ENCODE results near the gene PTPRE.

Gene PTPRE

GRCh38 chr10:128064108-128064969 is 157.4 kb downstream of the PTPRE start:
- peak; percentile 60 for DNase-seq

- peak; percentile 7 for DNase-seq
Measured at GRCh38 chr10:128064970-128065580, 158.2 kb downstream of the PTPRE start.

DNA sequence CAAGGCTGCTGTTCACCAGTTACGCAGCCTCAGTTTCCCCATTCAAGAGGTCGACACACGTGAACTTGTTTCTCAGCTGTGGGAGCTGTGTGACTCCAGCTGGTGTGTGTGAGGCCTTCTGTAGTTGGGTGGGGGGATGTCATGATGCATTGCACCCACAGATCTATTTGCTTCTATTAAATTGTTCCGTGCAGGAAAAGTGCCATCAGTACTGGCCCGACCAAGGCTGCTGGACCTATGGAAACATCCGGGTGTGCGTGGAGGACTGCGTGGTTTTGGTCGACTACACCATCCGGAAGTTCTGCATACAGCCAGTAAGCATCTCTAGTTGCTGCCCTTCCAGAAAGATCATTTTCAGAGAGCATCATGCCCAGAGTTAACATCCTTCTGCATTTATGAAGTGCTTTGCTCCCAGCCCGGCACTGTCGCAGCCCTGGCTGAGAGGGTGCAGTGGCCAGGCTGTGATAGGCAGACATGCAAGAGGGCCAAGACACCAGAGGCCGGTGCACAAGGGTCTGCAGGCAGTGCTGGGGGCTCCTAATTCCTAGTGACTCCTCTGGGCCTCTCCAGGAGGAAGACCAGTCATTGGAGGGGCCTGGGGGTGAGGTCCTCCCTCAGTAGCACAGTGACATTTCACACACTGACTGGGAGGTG is 159.1 kb downstream of the PTPRE start:
- no peak for DNase-seq

GRCh38 chr10:128066870-128067382 is 160.0 kb downstream of the PTPRE start:
- DNase-seq: no peak

- no peak for DNase-seq
Measured at GRCh38 chr10:128067691-128068397, 160.9 kb downstream of the PTPRE start.

GRCh38 chr10:128068398-128069285 is 161.7 kb downstream of the PTPRE start:
- DNase-seq: no peak

DNA sequence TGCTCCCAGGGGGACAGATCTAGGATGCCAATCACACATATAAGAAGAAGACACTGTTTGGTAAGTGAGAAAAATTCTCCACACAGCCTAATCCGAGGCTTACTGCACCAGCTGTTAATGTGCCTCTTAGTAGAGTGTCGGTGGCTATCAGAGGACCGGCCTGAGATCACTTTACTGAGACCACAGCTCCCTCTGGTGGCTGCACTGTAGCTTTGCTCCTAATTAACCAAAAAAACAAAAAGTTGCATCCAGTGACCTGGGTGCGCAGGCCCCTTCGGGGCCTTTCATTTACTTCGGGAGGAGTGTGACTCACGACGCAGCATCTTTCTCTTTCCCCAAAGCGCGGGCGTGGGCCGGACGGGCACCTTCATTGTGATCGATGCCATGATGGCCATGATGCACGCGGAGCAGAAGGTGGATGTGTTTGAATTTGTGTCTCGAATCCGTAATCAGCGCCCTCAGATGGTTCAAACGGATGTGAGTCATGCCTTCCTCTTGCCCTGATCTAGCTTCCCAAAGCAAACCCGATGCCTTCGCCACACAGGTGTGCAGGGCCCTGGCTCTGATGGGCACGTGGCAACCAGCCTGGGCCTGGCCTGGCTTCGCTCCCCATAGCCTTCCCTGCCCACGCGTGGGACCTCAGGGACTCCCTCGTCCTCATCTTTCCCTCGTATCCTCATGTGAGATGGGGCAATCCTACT is 162.6 kb downstream of the PTPRE start:
- DNase-seq: peak; percentile 2

DNA sequence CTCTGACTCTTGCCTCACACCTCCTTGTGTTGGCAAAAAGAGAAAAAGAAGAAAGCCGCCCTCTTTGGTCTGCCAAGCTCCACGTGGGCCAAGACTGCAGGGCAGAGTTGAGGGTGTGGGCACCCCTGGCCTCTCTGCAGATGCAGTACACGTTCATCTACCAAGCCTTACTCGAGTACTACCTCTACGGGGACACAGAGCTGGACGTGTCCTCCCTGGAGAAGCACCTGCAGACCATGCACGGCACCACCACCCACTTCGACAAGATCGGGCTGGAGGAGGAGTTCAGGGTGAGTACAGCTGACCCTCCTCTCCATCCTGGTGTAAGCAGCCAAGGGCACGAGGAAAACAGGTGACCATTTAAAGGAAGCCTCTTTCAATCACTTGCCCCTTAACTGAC is 163.3 kb downstream of the PTPRE start:
- DNase-seq: no peak

DNA sequence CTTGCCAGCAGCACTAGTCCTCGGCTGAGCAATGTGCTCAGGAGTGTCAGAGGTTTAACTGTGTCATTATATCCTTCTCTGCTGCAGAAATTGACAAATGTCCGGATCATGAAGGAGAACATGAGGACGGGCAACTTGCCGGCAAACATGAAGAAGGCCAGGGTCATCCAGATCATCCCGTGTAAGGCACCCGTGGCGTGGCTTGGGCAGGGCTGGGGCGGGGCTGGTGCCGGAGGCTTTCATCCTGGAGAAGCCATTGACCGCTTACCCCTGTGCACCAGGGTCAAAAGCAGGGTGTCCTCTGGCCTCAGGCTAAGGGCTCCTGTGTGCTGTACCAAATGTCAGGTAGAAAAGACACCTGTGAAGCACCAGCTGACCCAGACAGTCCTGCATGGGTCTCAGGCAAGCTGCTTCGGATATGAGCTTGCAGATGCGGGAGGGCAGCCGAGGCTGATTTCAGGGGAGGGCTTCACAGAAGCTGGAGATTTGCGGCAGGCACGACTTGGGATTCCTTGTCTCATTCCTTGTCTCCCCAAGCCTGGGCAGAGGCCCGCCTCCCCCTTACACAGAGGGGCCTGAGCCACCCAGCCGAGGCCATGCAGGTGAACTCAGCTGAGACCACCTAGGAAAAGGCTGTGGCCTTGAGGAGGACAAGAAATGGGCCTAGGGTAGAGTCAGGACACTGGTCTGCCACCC is 164.0 kb downstream of the PTPRE start:
- DNase-seq: no peak

GRCh38 chr10:128071417-128071782 is 164.5 kb downstream of the PTPRE start:
- DNase-seq: no peak

DNA sequence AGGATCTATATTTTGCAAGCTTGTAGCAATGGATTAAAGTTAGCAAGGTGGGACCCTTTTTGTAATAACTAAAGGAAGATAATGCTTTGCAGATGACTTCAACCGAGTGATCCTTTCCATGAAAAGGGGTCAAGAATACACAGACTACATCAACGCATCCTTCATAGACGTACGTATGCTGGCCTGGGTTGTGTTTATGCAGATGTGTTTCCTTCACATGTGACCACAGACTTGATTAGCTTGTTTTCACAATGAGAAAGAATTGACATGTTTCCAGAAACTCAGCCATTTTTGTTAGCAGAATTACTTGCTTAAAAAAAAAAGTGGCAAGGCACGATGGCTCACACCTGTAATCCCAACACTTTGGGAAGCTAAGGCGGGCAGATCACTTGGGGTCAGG is 165.1 kb downstream of the PTPRE start:
- no peak for DNase-seq

- DNase-seq: no peak
Measured at GRCh38 chr10:128072941-128073645, 166.2 kb downstream of the PTPRE start.

DNA sequence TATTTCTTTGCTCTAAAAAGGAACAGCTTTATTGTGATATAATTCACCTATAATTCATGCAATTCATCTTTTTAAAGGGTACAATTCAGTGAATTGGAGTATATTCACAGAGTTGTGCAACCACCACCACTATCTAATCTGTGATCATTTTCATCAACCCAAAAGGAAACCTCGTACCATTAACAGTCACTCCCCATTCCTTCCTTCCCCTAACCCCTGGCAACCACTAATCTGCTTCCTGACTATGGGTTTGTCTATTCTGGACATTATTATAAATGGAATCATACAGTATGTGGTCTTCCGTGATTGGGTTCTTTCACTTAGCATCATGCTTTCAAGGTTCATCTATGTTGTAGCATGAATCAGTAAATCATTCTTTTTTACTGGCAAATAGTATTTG is 167.0 kb downstream of the PTPRE start:
- no peak for DNase-seq

DNA sequence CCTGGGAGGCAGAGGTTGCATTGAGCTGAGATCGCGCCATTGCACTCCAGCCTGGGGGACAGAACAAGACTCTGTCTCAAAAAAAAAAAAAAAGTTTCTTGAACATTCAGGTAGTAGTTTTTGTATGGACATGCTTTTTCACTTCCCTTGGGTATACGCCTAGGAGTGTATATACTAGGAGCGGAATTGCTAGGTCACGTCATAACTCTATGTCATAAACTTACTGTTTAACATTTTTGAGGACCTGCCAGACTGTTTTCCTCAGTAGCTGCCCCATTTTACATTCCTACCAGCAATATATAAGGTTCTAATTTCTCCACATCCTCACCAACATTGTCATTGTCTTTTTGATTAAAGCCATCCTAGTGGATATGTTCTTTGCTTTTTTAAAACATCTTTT is 167.7 kb downstream of the PTPRE start:
- DNase-seq: no peak

DNA sequence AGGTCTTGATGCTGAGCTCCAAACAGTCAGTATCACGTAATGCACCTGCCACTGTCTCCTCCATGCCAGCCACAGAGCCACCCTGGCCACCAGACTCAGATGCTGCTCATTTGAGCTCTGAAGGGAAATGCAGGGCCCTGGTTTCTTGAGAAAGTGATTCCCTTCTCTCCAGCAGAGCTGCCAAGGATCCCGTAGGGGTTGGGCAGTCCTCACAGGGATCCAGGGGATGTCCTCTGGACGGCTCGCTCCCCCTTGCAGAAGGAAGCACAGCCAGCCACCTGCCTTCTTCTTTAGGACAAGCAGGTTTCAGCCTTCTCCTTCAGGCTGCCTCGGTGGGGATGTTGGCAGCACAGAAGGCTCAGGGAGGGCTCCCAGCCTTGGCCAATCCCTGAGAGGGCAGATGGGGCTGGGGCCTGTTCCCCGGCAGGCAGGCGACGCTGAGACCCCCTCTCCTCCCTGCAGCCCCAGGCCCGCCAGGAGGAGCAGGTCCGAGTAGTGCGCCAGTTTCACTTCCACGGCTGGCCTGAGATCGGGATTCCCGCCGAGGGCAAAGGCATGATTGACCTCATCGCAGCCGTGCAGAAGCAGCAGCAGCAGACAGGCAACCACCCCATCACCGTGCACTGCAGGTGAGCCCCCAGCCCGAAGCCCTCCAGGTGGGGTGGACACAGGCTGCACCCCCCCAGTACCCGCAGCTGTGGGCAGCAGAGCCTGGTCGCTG is 170.4 kb downstream of the PTPRE start:
- DNase-seq: no peak

GRCh38 chr10:128078136-128078969 is 171.4 kb downstream of the PTPRE start:
- DNase-seq: no peak

DNA sequence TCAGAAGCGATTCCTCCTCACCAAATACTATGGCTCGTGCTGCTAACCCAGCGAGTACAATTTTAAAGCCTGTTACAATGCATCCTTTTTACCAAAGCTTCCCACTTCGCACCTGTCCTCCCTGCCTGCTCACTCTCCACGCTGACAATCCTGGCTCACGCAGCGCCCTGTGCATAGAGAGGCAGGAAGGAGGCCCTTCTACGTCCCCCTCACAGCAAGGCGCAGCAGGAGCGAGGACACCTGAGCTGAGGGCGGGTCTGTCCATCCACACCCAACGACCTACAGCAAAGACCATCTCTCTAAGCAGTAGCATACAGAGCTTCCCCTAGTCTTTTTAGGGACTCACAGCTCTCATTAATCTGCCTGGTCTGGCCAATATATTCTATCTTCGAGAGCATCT is 173.3 kb downstream of the PTPRE start:
- no peak for DNase-seq

- no peak for DNase-seq
Measured at GRCh38 chr10:128080641-128081040, 173.7 kb downstream of the PTPRE start.

GRCh38 chr10:128081222-128081621 is 174.3 kb downstream of the PTPRE start:
- DNase-seq: no peak
